ENCODE measurements around the gene MBD6. TPM values are rescaled to one million over a fixed set of nuclear protein-coding genes. Genes with fewer than 3 reads are reported as not detected.

MBD6 gene
- total RNA-seq, 1 donor from 2014 or later: 33.1 TPM

GRCh38 chr12:57522887-57523705, 472 bp downstream of the MBD6 start:
- Histone ChIP-seq H3K27me3 (ENCODE audit: low read depth) (no peaks in the 10 kb centered on the region), H3K4me1 (peaks cover 62% of the 10 kb centered on the region), H3K4me3 (peak overlapping the region; percentile 93), H3K27ac (replicated peaks) (peak overlapping the region; percentile 100), H3K36me3 (peaks cover 38% of the 10 kb centered on the region), H3K9me3 (replicated peaks) (no peaks in the 10 kb centered on the region)
- no peak for TF ChIP-seq CTCF (IDR thresholded peaks at IDR 0.05; ENCODE audit: borderline replicate concordance)
- intact Hi-C loops (cut with micrococcal nuclease): no loop called here
- DNase-seq: peak; percentile 67

- H3K27me3 ChIP-seq (ENCODE audit: low read depth): no peaks in the 10 kb centered on the region
- H3K36me3 ChIP-seq: peaks cover 46% of the 10 kb centered on the region
- no peak for TF ChIP-seq CTCF (IDR thresholded peaks at IDR 0.05; ENCODE audit: borderline replicate concordance)
- peak overlapping the region; percentile 93 for H3K4me3 ChIP-seq
- intact Hi-C loops (cut with micrococcal nuclease): no loop called here
- DNase-seq: no peak
- H3K4me1 ChIP-seq: peaks cover 53% of the 10 kb centered on the region
- no peaks in the 10 kb centered on the region for H3K9me3 ChIP-seq (replicated peaks)
- H3K27ac ChIP-seq (replicated peaks): peak overlapping the region; percentile 100
Measured at GRCh38 chr12:57523706-57524614, 1.3 kb downstream of the MBD6 start.

- Histone ChIP-seq H3K27me3 (ENCODE audit: low read depth) (no peaks in the 10 kb centered on the region), H3K4me3 (peak overlapping the region; percentile 93), H3K36me3 (peaks cover 57% of the 10 kb centered on the region), H3K9me3 (replicated peaks) (no peaks in the 10 kb centered on the region), H3K27ac (replicated peaks) (peak overlapping the region; percentile 100), H3K4me1 (peaks cover 48% of the 10 kb centered on the region)
- no peak for TF ChIP-seq CTCF (IDR thresholded peaks at IDR 0.05; ENCODE audit: borderline replicate concordance)
- intact Hi-C loops (cut with micrococcal nuclease): no loop called here
- no peak for DNase-seq
Measured at GRCh38 chr12:57524814-57525614, 2.4 kb downstream of the MBD6 start.

GRCh38 chr12:57525615-57526383, 3.2 kb downstream of the MBD6 start:
- H3K4me1 ChIP-seq: peaks cover 45% of the 10 kb centered on the region
- intact Hi-C loops (cut with micrococcal nuclease): no loop called here
- no peaks in the 10 kb centered on the region for H3K9me3 ChIP-seq (replicated peaks)
- no peak overlapping the region for H3K27ac ChIP-seq (replicated peaks)
- H3K27me3 ChIP-seq (ENCODE audit: low read depth): no peaks in the 10 kb centered on the region
- TF ChIP-seq CTCF (IDR thresholded peaks at IDR 0.05; ENCODE audit: borderline replicate concordance): no peak
- no peak overlapping the region for H3K4me3 ChIP-seq
- DNase-seq: no peak
- H3K36me3 ChIP-seq: peaks cover 65% of the 10 kb centered on the region

Measured in left ventricle myocardium inferior (tissue), 1 donor.